GM18870 (cell line): ENCODE results near the gene FIBCD1.

Experiments used
- ATAC-seq: cut with Tn5 transposase; IDR thresholded peaks from one replicate; pipeline ENCODE4 v1.9.1; 2021; ENCODE audit warnings: moderate library complexity; ENCODE audit not compliant: unreplicated experiment

The FIBCD1 gene

GRCh38 chr9:130897105-130897751 is 41.8 kb downstream of the FIBCD1 start:
- ATAC-seq: no peak

- no peak for ATAC-seq
Observed at GRCh38 chr9:130896233-130897014, 42.6 kb downstream of the FIBCD1 start, which contains the start of gene QRFP. TSS of gene QRFP (minus strand) at chr9:130896812. CDS start at chr9:130893838, 2,974 bp downstream.

- ATAC-seq: no peak
Observed at GRCh38 chr9:130895481-130896232, 43.4 kb downstream of the FIBCD1 start.

- no peak for ATAC-seq
Observed at GRCh38 chr9:130895038-130895437, 44.0 kb downstream of the FIBCD1 start.

- ATAC-seq: no peak
Observed at GRCh38 chr9:130894546-130894945, 44.5 kb downstream of the FIBCD1 start.

- no peak for ATAC-seq
Observed at GRCh38 chr9:130893341-130894101, 45.5 kb downstream of the FIBCD1 start.

GRCh38 chr9:130892477-130893304 is 46.4 kb downstream of the FIBCD1 start:
- no peak for ATAC-seq

GRCh38 chr9:130891688-130892476 is 47.2 kb downstream of the FIBCD1 start:
- no peak for ATAC-seq

GRCh38 chr9:130890870-130891687 is 48.0 kb downstream of the FIBCD1 start:
- no peak for ATAC-seq

GRCh38 chr9:130890124-130890523 is 48.9 kb downstream of the FIBCD1 start:
- no peak for ATAC-seq

- ATAC-seq: no peak
Observed at GRCh38 chr9:130888146-130888885, 50.7 kb downstream of the FIBCD1 start.

- ATAC-seq: no peak
Observed at GRCh38 chr9:130887494-130888144, 51.4 kb downstream of the FIBCD1 start.

- no peak for ATAC-seq
Observed at GRCh38 chr9:130886981-130887380, 52.1 kb downstream of the FIBCD1 start.

GRCh38 chr9:130885484-130886375 is 53.3 kb downstream of the FIBCD1 start:
- no peak for ATAC-seq

GRCh38 chr9:130884542-130885483 is 54.2 kb downstream of the FIBCD1 start:
- ATAC-seq: no peak
